Heart left ventricle (tissue), 13 donors: Measurements from ENCODE around the gene FBXO38.

Experiments
- POLR2A ChIP-seq, 2 donors: fragments of 450-650 bp; IDR thresholded peaks; one replicate each; pipeline ENCODE4 v1.6.1; 2017; ENCODE audit warnings: antibody characterized with exemption in 2 of 2, mild to moderate bottlenecking in 2 of 2, moderate library complexity in 2 of 2
- TF ChIP-seq, protein P1 (sequence below), 12 donors: fragments of 200-600 bp; sonication (generic) in 4 of 12; IDR thresholded peaks; one replicate each; pipeline versions ENCODE4 v1.5.0 to v1.8.0; 2018 to 2022; ENCODE audit warnings: antibody characterized with exemption in 12 of 12, mild to moderate bottlenecking in 5 of 12
- donor health status: ischemic (EF 13 %, LVEDD 7.1; RV severe dilation, severe dysfunction).
- donor health status: DM: no; HTN: yes; CAD: no.
- donor health status: DM: no; HTN: no; CAD: no.
- donor health status: ischemic (EF 25% LVEDD 6.9; RV normal size, moderate dysfunction).
- donor health status: ischemic (EF 25% LVEDD 5.7; RV mildly dilated, moderate dysfunction).
- donor health status: ischemic (EF 35%, LVEDD 5.7; RV mildly dilated, moderate dysfunction).
- donor health status: nonischemic (EF 11% LVEDD 7.7; RV severe dilation, severe dysfunction).
- donor health status: DM: yes; HTN: yes; CAD: no.
- donor health status: PGD.
- donor health status: ischemic (EF 29% LVEDD 5.4; RV normal size, mild dysfunction).
- donor health status: nonischemic (EF 23%, LVEDD 6.1; RV moderate dilation, normal function).

- TF ChIP-seq, protein P1, sequence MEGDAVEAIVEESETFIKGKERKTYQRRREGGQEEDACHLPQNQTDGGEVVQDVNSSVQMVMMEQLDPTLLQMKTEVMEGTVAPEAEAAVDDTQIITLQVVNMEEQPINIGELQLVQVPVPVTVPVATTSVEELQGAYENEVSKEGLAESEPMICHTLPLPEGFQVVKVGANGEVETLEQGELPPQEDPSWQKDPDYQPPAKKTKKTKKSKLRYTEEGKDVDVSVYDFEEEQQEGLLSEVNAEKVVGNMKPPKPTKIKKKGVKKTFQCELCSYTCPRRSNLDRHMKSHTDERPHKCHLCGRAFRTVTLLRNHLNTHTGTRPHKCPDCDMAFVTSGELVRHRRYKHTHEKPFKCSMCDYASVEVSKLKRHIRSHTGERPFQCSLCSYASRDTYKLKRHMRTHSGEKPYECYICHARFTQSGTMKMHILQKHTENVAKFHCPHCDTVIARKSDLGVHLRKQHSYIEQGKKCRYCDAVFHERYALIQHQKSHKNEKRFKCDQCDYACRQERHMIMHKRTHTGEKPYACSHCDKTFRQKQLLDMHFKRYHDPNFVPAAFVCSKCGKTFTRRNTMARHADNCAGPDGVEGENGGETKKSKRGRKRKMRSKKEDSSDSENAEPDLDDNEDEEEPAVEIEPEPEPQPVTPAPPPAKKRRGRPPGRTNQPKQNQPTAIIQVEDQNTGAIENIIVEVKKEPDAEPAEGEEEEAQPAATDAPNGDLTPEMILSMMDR (IDR thresholded peaks at IDR 0.05): no peak
- TF ChIP-seq POLR2A (IDR thresholded peaks at IDR 0.05): no peak
Observed at GRCh38 chr5:148491793-148492184, 108.0 kb downstream of the FBXO38 start.
